Measurements from ENCODE around the gene SLC1A4.

- TF ChIP-seq, protein P1, sequence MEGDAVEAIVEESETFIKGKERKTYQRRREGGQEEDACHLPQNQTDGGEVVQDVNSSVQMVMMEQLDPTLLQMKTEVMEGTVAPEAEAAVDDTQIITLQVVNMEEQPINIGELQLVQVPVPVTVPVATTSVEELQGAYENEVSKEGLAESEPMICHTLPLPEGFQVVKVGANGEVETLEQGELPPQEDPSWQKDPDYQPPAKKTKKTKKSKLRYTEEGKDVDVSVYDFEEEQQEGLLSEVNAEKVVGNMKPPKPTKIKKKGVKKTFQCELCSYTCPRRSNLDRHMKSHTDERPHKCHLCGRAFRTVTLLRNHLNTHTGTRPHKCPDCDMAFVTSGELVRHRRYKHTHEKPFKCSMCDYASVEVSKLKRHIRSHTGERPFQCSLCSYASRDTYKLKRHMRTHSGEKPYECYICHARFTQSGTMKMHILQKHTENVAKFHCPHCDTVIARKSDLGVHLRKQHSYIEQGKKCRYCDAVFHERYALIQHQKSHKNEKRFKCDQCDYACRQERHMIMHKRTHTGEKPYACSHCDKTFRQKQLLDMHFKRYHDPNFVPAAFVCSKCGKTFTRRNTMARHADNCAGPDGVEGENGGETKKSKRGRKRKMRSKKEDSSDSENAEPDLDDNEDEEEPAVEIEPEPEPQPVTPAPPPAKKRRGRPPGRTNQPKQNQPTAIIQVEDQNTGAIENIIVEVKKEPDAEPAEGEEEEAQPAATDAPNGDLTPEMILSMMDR (IDR thresholded peaks at IDR 0.05) = no peak
- TF ChIP-seq POLR2A (IDR thresholded peaks at IDR 0.05) = no peak
Observed at GRCh38 chr2:64942693-64943092, 46.5 kb upstream of the SLC1A4 start.

All from uterus (tissue), 2 donors.